SIG-M5 treated with dmso at 0.1 percent for 504 hours (cell line): Measurements from ENCODE around the gene BEX3.
"Not testable (repeated sequence)": the region's sequence is repeated elsewhere in the genome, so short reads cannot be mapped to it uniquely, and the experiment has no call there.

Experiments used
- DNase-seq: peaks from one replicate; lab custom pipeline; 2025; ENCODE audit not compliant: unreplicated experiment; lab: John Stamatoyannopoulos, UW

The BEX3 gene

DNA sequence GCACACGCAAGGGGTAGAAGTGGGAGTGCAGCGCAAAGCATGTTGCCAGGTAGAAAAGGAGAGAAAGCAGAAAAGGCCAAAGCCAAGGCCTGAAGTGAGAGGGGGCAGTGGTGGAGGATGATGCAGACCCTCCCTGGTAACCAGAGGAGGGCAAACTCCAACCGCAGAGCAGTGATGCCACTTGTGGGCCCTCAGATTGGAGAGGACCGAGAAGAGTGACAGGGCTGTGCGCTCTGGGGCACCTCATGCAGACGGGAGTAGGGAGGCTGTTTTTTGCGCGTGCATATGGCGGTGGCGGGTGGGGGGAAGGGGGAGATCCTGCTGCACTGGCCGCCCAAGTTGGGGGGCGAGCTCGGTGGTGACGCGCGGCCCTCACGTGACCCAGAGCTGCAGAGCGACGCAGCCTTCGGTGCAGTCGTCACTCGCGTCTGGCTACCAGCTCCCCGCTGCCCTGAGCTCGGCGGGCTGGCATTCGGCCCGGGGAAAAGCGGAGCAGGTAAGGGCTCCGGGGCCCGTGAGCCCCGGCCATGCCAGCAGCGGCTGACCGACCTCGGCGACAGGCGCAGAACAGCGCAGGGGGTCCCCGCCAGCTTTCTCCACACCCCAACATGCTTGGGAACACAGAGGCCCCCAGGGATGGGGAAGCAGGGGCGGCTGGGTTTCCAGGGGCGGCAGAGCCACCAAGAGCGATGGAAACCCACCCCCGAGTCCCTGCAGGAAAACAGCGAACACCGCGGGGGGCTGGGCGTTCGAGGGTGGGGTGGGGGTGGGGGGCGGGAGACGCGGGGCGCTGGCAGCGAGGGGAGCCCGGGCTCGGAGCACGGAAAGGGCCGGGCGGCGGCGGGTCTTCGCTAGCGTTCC is at the start of gene BEX3:
TSS of gene BEX3 (plus strand) at position 421 of the 861 bp plus-strand sequence. CDS start 984 bp downstream, outside the sequence.
- DNase-seq, result no peak

DNA sequence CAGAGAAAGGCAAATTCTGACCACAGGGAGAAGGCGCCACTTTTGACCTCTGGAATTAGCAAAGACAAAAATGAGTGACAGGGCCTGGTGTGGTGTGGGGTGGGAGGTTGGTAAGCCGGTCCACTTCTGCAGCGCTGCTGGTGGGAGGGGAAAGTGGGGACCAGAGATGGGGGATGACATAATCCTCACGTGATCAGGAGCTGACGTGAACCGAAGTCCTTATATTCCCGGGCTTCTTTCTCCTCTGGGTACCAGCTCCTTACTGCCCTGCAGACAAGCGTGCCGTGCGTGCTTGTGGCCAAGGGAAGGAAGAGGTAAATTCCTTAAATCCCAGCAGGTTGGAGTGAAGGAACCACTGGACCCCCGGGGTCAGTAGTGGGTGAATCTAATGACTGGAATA is 46.3 kb upstream of the BEX3 start, which contains the start of gene TCEAL7:
TSS of gene TCEAL7 (plus strand) at position 249 of the 400 bp plus-strand sequence. CDS start 1,165 bp downstream, outside the sequence.
- no peak for DNase-seq

DNA sequence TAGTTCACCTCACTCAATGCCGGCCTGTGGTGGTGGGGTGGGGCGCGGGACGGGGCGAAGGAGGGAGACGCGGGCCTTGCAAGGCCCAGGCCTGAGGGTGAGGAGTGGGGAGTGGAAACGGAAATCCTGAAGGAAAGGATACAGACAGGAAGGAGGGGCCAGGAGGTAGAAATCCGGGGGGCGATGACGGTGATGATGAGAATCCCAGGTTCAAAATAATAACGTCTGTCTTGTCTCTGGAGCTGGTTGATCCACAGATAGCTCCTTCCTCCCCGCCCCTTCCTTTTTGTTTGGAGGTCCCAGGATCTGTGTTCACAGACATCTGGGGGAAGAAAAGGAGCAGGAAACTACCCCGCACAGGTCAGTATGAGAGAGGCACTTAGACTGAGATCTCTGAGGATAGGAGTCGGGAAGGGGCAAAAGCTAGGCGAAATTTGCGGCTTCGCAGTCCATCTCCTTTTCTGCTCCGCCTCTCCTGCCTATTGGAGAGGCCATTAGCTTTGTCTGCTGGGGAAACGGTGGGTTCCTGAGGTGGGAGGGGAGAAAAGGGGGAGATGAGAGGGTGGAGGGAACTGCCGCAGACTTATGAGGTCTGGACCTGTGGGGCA is 45.6 kb upstream of the BEX3 start:
- no peak for DNase-seq

DNA sequence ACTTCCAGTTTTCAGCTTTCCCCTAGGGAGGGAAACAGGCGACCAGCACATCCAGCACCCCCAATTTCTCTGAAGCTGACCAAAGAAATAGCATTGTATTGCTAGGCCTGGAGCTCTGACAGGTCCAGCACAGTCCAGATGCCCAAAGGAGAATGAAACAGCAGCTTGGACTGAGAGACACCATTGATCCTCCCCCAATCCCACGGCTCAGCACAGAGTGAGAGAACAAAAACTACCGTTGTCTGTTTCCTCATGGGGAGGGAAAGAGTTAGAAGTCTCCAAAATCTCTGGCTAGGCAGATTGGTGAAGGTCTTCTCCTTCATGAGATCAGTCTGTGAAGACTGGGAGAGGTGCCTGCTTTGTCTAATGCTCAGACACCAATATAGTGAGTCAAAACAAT is 37.7 kb upstream of the BEX3 start:
- no peak for DNase-seq

DNA sequence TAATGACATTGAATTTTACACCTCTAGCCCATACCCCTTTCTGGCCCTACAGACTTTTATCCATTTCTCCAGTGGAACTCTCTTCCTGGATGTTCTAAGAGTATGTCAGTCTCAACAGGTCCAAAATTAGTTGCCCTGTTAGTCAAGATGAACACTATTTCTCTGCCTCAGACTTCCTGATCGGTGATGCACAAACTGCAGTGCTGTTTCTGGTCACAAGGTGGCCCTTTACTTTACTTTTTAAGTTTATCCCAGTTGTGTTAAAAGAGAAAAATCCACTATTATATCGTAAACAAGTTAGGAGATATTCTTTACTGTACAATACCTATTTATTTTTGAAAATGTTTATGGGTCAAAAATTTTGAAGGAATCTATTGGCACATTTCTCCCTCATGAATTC is 33.2 kb upstream of the BEX3 start:
- peak; percentile 24 for DNase-seq

DNA sequence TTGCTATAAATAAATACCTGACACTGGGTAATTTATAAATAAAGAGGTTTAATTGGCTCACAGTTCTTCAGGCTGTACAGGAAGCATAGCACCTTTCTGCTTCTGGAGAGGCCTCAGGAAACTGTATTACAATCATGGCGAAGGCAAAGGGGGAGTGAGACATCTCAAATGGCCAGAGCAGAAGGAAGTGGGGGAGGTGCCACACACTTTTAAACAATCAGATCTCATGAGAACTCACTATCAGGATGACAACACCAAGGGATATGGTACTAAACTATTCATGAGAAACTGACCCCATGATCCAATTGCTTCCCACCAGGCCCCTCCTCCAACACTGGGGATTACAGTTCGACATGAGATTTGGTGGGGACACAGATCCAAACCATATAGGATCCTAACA is 31.7 kb upstream of the BEX3 start:
- DNase-seq, result no peak

DNA sequence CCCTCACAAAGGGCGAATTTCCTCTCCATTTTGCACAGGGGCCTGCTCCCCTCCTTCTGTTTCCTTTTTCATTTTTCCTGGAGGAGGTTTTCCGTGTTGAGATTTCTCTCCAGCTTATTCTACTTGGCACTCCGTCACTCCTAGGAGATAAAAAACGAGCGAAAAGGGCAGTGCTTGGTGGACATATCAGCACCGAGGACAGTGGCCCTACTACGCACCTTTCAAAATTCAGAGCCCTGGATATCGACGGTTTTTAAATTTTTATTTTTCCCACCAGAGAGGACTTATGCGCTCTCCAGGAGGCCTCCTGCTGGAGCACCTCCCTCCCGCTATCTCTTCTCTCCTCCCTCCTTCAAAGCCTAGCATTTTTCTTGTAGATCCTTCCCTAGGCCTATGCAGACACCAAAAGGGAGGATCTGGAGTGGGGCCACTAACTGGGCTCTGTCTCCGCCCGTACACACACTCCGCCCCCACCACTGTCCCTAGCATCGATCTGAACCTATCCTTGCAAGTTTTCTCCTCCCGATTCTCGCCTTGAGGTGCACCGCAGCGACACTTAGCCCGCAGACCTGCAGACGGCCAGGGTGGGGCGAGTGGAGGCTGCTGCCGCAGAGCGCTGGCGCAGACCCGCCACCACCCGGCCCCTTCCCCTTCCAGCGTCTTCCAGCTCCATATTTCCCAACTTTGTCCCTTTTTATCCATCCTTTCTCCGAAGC is 28.5 kb upstream of the BEX3 start:
- no peak for DNase-seq

DNA sequence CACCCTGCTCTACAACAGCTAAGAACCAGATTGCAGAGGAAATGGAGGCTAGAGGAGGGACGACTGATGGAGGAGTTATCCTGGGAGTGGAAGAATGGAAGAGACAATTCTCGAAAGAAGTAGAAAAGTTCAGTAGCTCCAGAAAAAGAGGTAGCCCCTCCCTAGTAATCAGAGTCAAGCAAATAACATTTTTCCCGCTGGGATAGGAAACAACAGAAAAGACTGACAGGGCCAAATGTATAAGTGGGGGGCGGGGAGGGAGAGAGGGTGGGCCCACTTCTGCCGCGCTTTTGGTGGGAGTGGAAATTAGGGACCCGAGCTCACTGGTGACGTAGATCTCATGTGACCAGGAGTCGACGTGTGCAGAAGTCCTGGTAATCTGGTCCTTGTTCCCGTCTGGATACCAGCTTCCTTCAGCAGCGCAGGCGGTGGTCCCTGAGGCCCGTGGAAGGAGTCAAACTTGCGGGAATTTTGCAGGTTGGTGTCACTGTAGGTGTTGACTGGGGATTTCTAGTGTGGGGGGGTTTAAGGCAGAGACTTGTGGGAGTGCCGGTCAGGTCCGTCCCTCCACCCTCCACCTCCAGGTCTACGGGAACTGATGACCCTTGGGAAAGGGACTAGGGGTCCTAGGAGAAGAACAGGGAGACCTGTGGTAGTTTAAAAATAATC is 20.1 kb upstream of the BEX3 start, which contains the start of gene TCEAL9:
TSS of gene TCEAL9 (plus strand) at position 377 of the 669 bp plus-strand sequence. CDS start 1,179 bp downstream, outside the sequence.
- DNase-seq, result no peak

DNA sequence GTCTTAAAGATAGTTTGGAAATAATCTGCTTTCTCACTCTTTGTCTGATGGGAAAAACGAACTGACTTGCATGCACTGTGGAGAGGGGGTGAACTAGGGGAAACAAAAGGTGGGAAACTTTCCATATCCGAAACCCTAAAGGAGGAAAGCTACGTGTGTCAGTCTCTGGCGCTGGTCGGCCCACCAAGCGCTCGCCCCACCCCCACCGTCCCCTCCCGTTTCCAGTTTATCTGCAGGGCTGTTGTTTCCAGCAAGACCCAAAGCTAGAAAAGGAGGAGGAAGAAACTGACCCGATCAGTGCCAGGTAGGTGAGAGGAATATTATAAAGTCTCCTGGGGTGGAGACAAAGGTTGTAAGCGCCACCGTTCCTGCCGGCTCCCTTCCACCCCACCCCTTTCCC is 19.5 kb upstream of the BEX3 start:
- no peak for DNase-seq

DNA sequence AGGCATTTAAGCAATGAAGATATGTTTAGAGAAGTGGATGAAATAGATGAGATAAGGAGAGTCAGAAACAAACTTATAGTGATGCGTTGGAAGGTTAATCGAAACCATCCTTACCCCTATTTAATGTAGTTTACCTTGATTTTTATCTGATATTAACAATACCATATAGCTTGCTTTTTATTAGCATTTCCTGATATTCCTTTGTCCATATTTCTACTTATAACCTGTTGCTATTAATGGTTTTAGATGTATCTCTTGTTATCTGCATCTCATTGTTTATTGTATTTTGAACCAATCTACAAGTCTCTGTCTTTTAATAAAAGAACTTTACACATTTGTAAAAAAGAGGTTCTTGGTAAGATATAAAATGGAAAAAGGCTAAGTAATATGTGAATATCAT is 18.5 kb upstream of the BEX3 start:
- no peak for DNase-seq

DNA sequence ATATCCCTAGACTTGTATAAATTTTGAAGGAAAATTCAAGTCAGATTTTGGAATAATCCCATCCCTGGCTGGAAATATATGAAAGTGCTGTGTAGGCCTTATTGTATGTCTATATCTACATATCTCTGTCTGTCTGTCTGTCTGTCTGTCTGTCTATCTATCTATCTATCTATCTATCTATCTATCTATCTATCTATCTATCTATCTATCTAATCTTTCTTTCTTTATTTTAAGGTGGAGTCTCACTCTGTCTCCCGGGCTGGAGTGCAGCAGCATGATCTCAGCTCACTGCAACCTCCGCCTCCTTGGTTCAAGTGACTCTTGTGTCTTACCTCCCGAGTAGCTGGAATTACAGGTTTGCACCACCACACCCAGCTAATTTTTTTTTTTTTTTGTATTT is 16.7 kb upstream of the BEX3 start:
- not testable (repeated sequence) for DNase-seq

DNA sequence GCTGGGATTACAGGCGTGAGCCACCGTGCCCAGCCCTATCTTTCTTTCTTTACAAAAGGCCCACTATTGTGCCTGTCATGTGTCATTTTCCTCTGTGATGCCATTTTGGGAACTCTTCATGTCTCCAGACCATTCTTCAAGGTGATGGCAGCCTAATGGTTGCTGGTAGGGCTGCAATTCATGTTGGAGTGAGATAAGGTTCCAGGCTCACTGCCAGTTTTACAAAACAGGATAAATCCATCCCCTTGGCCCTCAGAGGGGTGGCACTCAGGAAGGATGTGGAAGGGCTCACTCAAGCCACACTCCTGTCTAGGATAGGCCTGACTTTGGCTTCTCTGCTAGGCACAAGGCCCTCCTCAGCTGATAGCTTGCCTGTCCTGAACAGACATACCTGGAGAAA is 16.2 kb upstream of the BEX3 start:
- DNase-seq, result no peak

DNA sequence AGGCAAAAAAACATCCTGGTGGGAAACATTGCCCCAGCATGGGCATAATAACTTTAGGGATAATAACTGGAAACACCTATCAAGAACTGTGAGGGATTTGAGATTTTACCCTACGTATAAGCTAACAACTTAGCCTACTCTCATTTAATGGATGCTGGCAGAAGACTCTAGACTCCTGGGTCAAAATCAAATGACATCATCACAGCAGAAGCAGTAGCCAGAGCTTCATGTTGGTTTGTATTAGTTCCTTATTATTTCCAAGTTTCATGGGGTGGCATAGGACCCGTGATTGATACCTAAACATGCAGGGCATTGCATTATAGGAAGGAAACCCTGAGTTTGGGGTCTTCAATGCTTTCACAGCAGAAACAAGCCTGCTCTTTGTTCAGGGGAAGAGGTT is 15.4 kb upstream of the BEX3 start:
- no peak for DNase-seq

DNA sequence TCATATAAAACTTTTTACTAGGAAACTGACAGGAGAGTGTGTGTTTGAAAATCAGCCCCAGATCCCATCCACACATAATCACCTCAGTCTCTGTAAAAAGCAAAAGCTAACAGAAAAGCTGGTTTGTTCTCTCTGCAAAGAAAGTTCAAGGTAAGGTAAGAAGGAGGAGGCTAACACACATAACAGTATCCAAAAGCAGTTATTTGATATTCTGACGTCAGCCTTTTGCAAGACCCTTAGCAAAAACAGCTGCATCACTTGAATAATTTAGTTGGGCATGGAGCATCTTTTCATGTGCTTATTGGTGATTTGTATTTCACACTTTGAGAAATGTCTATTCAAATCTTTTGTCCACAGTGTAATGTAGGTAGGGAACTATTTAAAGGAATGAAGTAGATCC is 14.5 kb upstream of the BEX3 start:
- DNase-seq, result no peak

DNA sequence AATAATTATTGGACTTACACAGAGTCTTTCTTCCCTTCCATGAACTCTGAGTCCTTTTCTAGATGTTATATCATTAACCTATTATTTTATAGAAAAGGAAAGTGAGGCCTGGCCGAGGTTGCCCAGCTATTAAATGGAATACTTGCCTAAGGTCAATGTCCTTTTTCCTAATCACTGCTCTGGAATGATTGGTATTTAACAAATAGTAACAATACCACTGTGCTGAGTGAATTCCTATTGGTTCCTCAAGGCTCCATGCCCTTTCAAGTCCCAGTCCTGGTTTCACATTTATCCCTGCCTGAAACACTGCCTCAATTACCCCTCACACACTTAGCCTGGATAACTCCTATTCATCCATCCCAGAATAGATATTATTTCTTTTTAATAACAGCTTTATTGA is 13.9 kb upstream of the BEX3 start:
- DNase-seq, result no peak

DNA sequence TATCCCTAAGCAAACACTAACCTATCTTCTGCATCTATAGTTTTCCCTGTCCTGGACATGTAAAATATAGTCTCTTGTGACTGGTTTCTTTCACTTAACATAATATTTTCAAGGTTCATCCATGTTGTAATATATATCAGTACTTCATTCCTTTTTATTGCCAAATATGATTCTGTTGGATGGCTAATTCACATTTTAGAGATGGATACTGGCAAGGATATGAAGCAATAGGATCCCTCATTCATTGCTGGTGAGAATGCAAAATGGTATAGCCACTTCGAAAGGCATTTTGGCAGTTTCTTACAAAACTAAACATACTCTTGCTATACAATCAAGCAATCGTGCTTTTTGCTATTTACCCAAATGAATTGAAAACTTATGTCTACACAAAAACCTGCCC is 13.3 kb upstream of the BEX3 start:
- DNase-seq, result no peak

DNA sequence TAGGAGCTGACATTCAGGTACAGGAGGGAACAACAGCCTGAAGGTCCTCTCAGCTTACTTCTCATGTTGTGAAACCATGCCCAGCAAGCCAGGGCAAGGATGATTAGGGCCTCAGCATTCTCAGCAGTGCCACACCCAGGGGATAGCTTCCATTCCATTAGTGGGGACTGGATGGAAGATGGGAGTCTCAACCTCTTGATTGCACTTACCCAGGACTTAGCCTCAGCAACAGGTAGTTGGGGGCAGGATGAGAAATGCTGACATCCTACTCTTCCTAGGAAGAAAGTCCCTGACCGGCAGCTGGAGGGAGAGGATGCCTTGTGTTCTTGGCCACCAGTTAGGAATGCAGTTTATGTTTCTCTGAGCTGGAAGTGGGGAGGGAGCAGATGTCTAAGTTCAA is 8.8 kb upstream of the BEX3 start:
- no peak for DNase-seq

DNA sequence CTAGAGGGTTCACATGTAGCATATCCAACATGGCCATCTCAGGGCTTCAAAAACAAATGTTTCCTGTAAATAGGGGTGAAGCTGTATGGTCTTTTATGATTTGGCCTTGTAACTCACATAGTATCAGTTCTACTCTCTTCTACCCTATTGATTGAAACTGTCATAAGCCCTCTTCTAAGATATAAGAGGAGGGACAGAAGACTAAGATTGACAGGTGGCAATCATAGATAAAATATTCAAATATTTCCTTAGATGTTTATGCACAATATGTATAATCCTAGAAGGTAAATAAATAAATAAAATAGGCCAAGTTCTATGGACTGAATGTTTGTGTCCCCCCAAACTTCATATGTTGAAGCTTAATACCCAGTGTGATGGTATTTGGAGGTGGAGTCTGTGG is 6.9 kb upstream of the BEX3 start:
- DNase-seq, result no peak

DNA sequence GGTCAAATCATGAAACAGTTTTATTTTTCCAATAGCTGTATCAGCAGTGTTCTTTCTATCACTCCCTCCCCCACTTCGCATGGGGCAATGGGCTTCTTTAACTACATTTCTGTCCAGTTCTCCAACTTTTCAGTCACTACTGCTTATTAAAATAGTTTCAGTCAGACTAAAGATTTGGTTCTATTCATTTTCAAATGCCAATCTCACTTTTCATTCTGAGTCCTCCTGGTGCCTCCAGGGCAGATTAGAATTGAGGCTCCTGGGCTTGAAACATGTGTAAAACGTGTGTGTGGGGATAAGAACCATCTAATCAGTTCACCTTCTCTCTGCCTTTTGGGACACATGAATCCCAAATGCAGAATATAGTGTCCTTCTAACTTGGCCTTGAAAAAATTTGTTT is 3.5 kb upstream of the BEX3 start:
- no peak for DNase-seq

DNA sequence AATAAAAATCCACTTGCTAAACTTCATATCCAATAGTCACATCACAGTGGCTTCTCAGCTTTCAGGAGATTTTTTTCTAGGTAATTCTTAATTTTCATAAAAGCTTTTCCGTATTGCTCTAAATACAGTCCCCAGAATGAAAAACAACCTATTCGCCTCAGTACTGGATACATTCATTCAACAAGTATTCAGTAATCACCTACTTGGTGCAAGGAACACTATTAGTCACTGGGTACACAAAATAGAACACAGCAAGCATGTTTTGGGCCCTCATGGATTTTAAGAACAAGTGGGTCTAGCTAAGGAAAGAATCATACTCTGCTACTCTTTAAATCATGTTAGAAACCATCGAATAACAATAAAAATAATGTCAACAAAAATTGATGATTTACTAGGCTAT is 2.8 kb upstream of the BEX3 start:
- no peak for DNase-seq

DNA sequence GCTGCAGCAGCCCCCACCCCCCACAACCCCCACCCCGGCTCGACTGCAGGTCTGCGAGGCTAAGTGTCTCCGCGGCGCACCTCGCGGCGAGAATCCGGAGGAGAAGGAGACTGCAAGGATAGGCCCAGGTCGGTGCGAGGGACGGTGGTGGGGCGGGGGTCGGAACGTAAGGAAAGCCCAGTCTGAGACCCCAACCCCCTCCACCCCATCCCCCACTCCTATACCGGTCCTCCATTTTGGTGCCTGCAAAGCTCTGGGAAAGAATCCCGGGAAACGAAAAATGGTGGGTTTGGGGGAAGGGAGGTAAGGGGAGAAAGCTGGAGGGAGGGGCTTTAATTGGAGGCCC is 614 bp downstream of the BEX3 start:
- no peak for DNase-seq
